T1000 (cell line): ENCODE measurements around the gene TADA3.

Experiments
- DNase-seq: peaks from one replicate; lab custom pipeline; 2025; ENCODE audit warnings: mixed read lengths; lab: John Stamatoyannopoulos, UW

Gene TADA3

GRCh38 chr3:9809615-9810432 lies 17.6 kb upstream of the TADA3 start, which contains the start of gene TTLL3:
Gene TTLL3 (plus strand): TSS chr3:9810262. CDS start chr3:9810662, 400 bp downstream.
- peak; percentile 12 for DNase-seq

- DNase-seq = no peak
These were observed 17.0 kb upstream of the TADA3 start for GRCh38 chr3:9809239-9809614.

- DNase-seq = no peak
These were observed 16.2 kb upstream of the TADA3 start for GRCh38 chr3:9808345-9809037.

GRCh38 chr3:9807981-9808344 lies 15.7 kb upstream of the TADA3 start:
- DNase-seq = no peak

- no peak for DNase-seq
These were observed 14.7 kb upstream of the TADA3 start for GRCh38 chr3:9806688-9807589.

GRCh38 chr3:9806137-9806536 lies 13.9 kb upstream of the TADA3 start:
- DNase-seq = no peak

GRCh38 chr3:9804996-9805395 lies 12.7 kb upstream of the TADA3 start:
- no peak for DNase-seq

GRCh38 chr3:9803494-9803893 lies 11.2 kb upstream of the TADA3 start:
- DNase-seq = no peak

- no peak for DNase-seq
These were observed 8.3 kb upstream of the TADA3 start for GRCh38 chr3:9800529-9800928.

- DNase-seq = no peak
These were observed 5.1 kb upstream of the TADA3 start for GRCh38 chr3:9797196-9797945.

- no peak for DNase-seq
These were observed 2.9 kb upstream of the TADA3 start for GRCh38 chr3:9795207-9795606.

- DNase-seq = no peak
These were observed 2.1 kb upstream of the TADA3 start for GRCh38 chr3:9794400-9794799.

GRCh38 chr3:9793161-9793781 lies 998 bp upstream of the TADA3 start:
- no peak for DNase-seq

- DNase-seq = no peak
These were observed 376 bp downstream of the TADA3 start for GRCh38 chr3:9791790-9792404.

GRCh38 chr3:9791127-9791526 lies 1.1 kb downstream of the TADA3 start:
- no peak for DNase-seq

GRCh38 chr3:9787714-9788113 lies 4.6 kb downstream of the TADA3 start:
- no peak for DNase-seq

GRCh38 chr3:9786825-9787669 lies 5.2 kb downstream of the TADA3 start:
- DNase-seq = no peak

GRCh38 chr3:9786209-9786739 lies 6.0 kb downstream of the TADA3 start:
- DNase-seq = no peak

GRCh38 chr3:9785602-9786001 lies 6.7 kb downstream of the TADA3 start:
- DNase-seq = no peak

GRCh38 chr3:9784965-9785364 lies 7.3 kb downstream of the TADA3 start:
- no peak for DNase-seq
